K562 (cell line): ENCODE measurements around the gene KNOP1. TPM values are rescaled to one million over a fixed set of nuclear protein-coding genes. Genes with fewer than 3 reads are reported as not detected.

Experiments used
- ATAC-seq: fragments of 200-7000 bp; cut with Tn5 transposase; 3 replicates; pipeline ENCODE4 v1.9.1; 2020; ENCODE audit warnings: moderate library complexity
- BruUV-seq: library from RNA; stranded (reverse); fragments of 400-500 nt; replicated peaks from 2 replicates; lab custom pipeline; 2021; lab: Mats Ljungman, UMichigan
- CTCF ChIA-PET: fragments of 300-600 bp; formaldehyde crosslinking; extraction: SDS; loops from one replicate; lab custom pipeline; 2021; ENCODE audit warnings: low intra/inter-chr PET ratio; lab: Yijun Ruan, JAX
- POLR2A ChIA-PET: fragments of 300-600, 350-650 bp; sonication (Branson Sonifier 250); formaldehyde crosslinking; extraction: SDS; loops from one replicate; lab custom pipeline; 2021; ENCODE audit warnings: antibody characterized with exemption, inconsistent platforms; lab: Yijun Ruan, JAX
- DNase-seq, 4 experiments: peaks; one replicate each; pipeline versions ENCODE4 v3.0.0 to v3.0.0-alpha.2; 2011 to 2018; ENCODE audit warnings: low spot score in 3 of 4, mixed read lengths in 3 of 4; ENCODE audit errors: extremely low read depth in 1 of 4
- FAIRE-seq: peaks from 2 replicates; lab custom pipeline; 2011; peaks lifted over from hg19 to GRCh38; lab: Jason Lieb, UNC
- H2AFZ ChIP-seq: 2 replicates; pipeline ENCODE4 v1.6.0; 2011; ENCODE audit warnings: low read depth, low read length, control low read depth, inconsistent platforms
- H3K27ac ChIP-seq: fragments of 200-600 bp; 3 replicates; pipeline ENCODE4 v1.8.0; 2011; ENCODE audit warnings: low read depth, mild to moderate bottlenecking, control low read depth, inconsistent platforms, low read length, moderate library complexity, mixed read lengths; ENCODE audit errors: extremely low read depth
- H3K27me3 ChIP-seq, 2 experiments: fragments of 300-600 bp in 1 of 2; 2 replicates in 1 of 2; 3 replicates in 1 of 2; pipeline versions ENCODE4 v1.6.0 to v1.8.0; 2011; ENCODE audit warnings: inconsistent platforms in 2 of 2, low read length in 2 of 2, mild to moderate bottlenecking in 1 of 2, mixed read lengths in 1 of 2, moderate library complexity in 1 of 2; ENCODE audit not compliant: control insufficient read depth in 2 of 2, insufficient read depth in 2 of 2
- H3K36me3 ChIP-seq: fragments of 300-600 bp; 3 replicates; pipeline ENCODE4 v1.8.0; 2011; ENCODE audit warnings: mild to moderate bottlenecking, low read length, inconsistent platforms; ENCODE audit not compliant: control insufficient read depth, insufficient read depth
- H3K4me1 ChIP-seq, 2 experiments: fragments of 200-600 bp in 1 of 2; replicated peaks in 1 of 2; 2 replicates in 1 of 2; 3 replicates in 1 of 2; pipeline versions ENCODE4 v1.5.1 to v1.8.0; 2011; ENCODE audit warnings: inconsistent platforms in 2 of 2, low read length in 2 of 2, mild to moderate bottlenecking in 1 of 2, mixed read lengths in 1 of 2, moderate library complexity in 1 of 2; ENCODE audit not compliant: control insufficient read depth in 2 of 2, insufficient read depth in 2 of 2
- H3K4me2 ChIP-seq: 2 replicates; pipeline ENCODE4 v1.6.1; 2011; ENCODE audit warnings: low read length, control low read depth, inconsistent platforms, mixed read lengths; ENCODE audit not compliant: insufficient read depth
- H3K4me3 ChIP-seq: fragments of 200-600 bp; sonication (generic), shearing (Covaris generic); 2 replicates; pipeline ENCODE4 v1.5.1; 2016; ENCODE audit warnings: control low read depth, inconsistent platforms
- H3K79me2 ChIP-seq: fragments of 200-600 bp; 3 replicates; pipeline ENCODE4 v1.8.0; 2011; ENCODE audit warnings: low read length, inconsistent platforms; ENCODE audit not compliant: control insufficient read depth, insufficient read depth
- H3K9ac ChIP-seq, 2 experiments: 2 replicates each; pipeline versions ENCODE4 v1.6.0 to v1.6.1; 2011; ENCODE audit warnings: low read depth in 2 of 2, low read length in 2 of 2, control low read depth in 1 of 2, inconsistent platforms in 1 of 2, mild to moderate bottlenecking in 1 of 2, mixed read lengths in 1 of 2; ENCODE audit not compliant: insufficient read depth in 1 of 2
- H3K9me1 ChIP-seq: one replicate; pipeline ENCODE4 v1.6.0; 2011; ENCODE audit warnings: inconsistent platforms, mild to moderate bottlenecking, low read length, moderate library complexity; ENCODE audit not compliant: control insufficient read depth, insufficient read depth
- H3K9me3 ChIP-seq: replicated peaks from 2 replicates; pipeline ENCODE4 v1.5.1; 2011; ENCODE audit warnings: low read depth, low read length, inconsistent platforms; ENCODE audit not compliant: control insufficient read depth, insufficient read depth
- H4K20me1 ChIP-seq: replicated peaks from 2 replicates; pipeline ENCODE4 v1.6.1; 2011; ENCODE audit warnings: low read length, inconsistent platforms, mixed read lengths; ENCODE audit not compliant: control insufficient read depth, insufficient read depth
- GTF2F1 ChIP-seq: IDR thresholded peaks from 2 replicates; pipeline ENCODE4 v1.6.1; 2011; ENCODE audit warnings: low read depth, low read length, improper control_type of control experiment
- MAX ChIP-seq: sonication (generic); formaldehyde crosslinking; IDR thresholded peaks from 2 replicates; pipeline ENCODE4 v1.9.0; 2022; ENCODE audit warnings: mild to moderate bottlenecking, missing genetic modification reagents
- RBFOX2 ChIP-seq: fragments of 200-400 bp; formaldehyde crosslinking; IDR thresholded peaks from 2 replicates; pipeline ENCODE4 v1.6.1; 2017; ENCODE audit warnings: low read depth, mild to moderate bottlenecking, low read length, moderate library complexity
- RBM14 ChIP-seq: fragments of 200-400 bp; formaldehyde crosslinking; IDR thresholded peaks from 2 replicates; pipeline ENCODE4 v1.6.1; 2018; ENCODE audit warnings: low read depth, mild to moderate bottlenecking, low read length, moderate library complexity, borderline replicate concordance; ENCODE audit not compliant: insufficient read depth
- SMARCA4 ChIP-seq: fragments of 450-650 bp; IDR thresholded peaks from 2 replicates; pipeline ENCODE4 v1.6.1; 2016
- ZBTB7A ChIP-seq: IDR thresholded peaks from 2 replicates; pipeline ENCODE4 v1.6.1; 2011; ENCODE audit warnings: low read depth, mild to moderate bottlenecking, low read length, moderate library complexity, borderline replicate concordance; ENCODE audit not compliant: control insufficient read depth
- ZFX ChIP-seq: sonication (generic); formaldehyde crosslinking; IDR thresholded peaks from 2 replicates; pipeline ENCODE4 v1.8.0; 2022; ENCODE audit warnings: mild to moderate bottlenecking, missing genetic modification reagents, moderate library complexity
- ZNF518B ChIP-seq: fragments of 250-450 bp; sonication (Bioruptor Pico); IDR thresholded peaks from 2 replicates; pipeline ENCODE4 v1.5.0; 2021; ENCODE audit warnings: mild to moderate bottlenecking, moderate library complexity
- ZNF699 ChIP-seq: fragments of 250-450 bp; sonication (Bioruptor Pico); IDR thresholded peaks from 2 replicates; pipeline ENCODE4 v1.8.0; 2021; ENCODE audit warnings: mild to moderate bottlenecking, moderate library complexity; ENCODE audit not compliant: insufficient replicate concordance
- WGBS: fragments of 100-300 bp; shearing (Covaris generic); methylation state at CpG from one replicate; pipeline ENCODE4 v1.1.6; 2016; ENCODE audit warnings: low coverage, mixed read lengths; ENCODE audit not compliant: insufficient coverage; ENCODE audit errors: missing lambda C conversion rate; 5-methylcytosine and 5-hydroxymethylcytosine counted together
- in situ Hi-C: fragments of 300-500 bp; cut with MboI; formaldehyde crosslinking; loops from 4 replicates; pipeline ENCODE4 v1.15.0; 2018; ENCODE audit warnings: inconsistent platforms, mixed read lengths
- intact Hi-C: fragments of 100-400 bp; cut with micrococcal nuclease; formaldehyde crosslinking; loops from 2 replicates; pipeline ENCODE4 v1.14.2; 2022
- polyA plus RNA-seq, 8 experiments: library from polyadenylated mRNA; depleted of rRNA in 4 of 8; stranded (reverse) in 5 of 8; unstranded in 3 of 8; fragments of >200 nt; fragmentation: Nextera tagmentation in 2 of 8; fragmentation: Illumina TruSeq in 1 of 8; extraction: Ambion mirVana in 2 of 8; extraction: Trizol in 1 of 8; gene quantifications; 2 replicates each; pipeline versions ENCODE4 v1.2.1 to v1.2.3, GENCODE V29; 2011 to 2014; ENCODE audit warnings: inconsistent platforms in 1 of 8, missing spikeins in 1 of 8
- total RNA-seq, 7 experiments: library from RNA; depleted of rRNA in 6 of 7; stranded (reverse); fragments of >200 nt in 6 of 7; fragmentation: Illumina TruSeq in 2 of 7; extraction: Trizol in 2 of 7; gene quantifications; 2 replicates each; pipeline versions ENCODE4 v1.2.1 to v1.2.3, GENCODE V29; 2011 to 2021; ENCODE audit warnings: low replicate concordance in 1 of 7

The KNOP1 gene
- total and polyA plus RNA-seq, 9 of the 15 experiments (the other 6 are each of a cell fraction or from before 2014, with no cell fraction given) = 22.4 to 57.6 (median 39.3) TPM

- Histone ChIP-seq H4K20me1 (peaks cover 33% of the 10 kb centered on the region), H3K27me3 (no peaks in the 10 kb centered on the region), H3K4me2 (no peak overlapping the region), H3K4me3 (no peak overlapping the region), H2AFZ (no peak overlapping the region), H3K9ac (0 out of 4 replicates have a peak overlapping the region, but pooled peaks of 1 of the 2 experiments have one; percentile 2), H3K9me1 (peaks cover 11% of the 10 kb centered on the region), H3K4me1 (peaks cover 25 to 43% of the 10 kb centered on the region in 2 experiments; a peak in 4 of 5 replicates), H3K27ac (no peak overlapping the region), H3K79me2 (peaks cover 38% of the 10 kb centered on the region), H3K9me3 (no peaks in the 10 kb centered on the region), H3K36me3 (peaks cover 98% of the 10 kb centered on the region)
- intact Hi-C loops = no loop called here
- ATAC-seq (peak; percentile 39; the same call in 2 of the 3 replicates), FAIRE-seq (no peak), DNase-seq (peak; percentile 21 to 48 (median 42))
- no TSS peak for BruUV-seq
- 90% methylated on average over 8 of the region's 22 CpGs for WGBS
- in situ Hi-C loops = no loop called here
- ChIA-PET POLR2A (interaction anchor here (1.1 to 1.4 kb wide), 3 partner anchors 8 to 13 kb away, joined by 3 to 6 read pairs (median 3); no protein-coding TSS in a partner anchor), CTCF (no interaction called here)
- TF ChIP-seq RBFOX2 (peak; percentile 50), ZNF518B (CRISPR knock-in tag) (no peak), ZFX (CRISPR knock-in tag) (no peak), SMARCA4 (no peak), ZNF699 (no peak), RBM14 (no peak), MAX (CRISPR knock-in tag) (no peak), ZBTB7A (peak; percentile 17; the same call in 1 of the 2 replicates), GTF2F1 (no peak)
These were observed 10.3 kb downstream of the KNOP1 start for GRCh38 chr16:19707569-19708295.
